Keratinocyte (primary cell): ENCODE measurements around the gene LARGE1.

Source experiments
- CTCF ChIP-seq, 3 experiments: IDR thresholded peaks in 1 of 3; conservative IDR thresholded peaks in 1 of 3; optimal IDR thresholded peaks in 1 of 3; 2 replicates in 2 of 3; 3 replicates in 1 of 3; pipeline versions ENCODE3 to v1.5.1; 2011; ENCODE audit warnings: low read length in 3 of 3, mild to moderate bottlenecking in 3 of 3, moderate library complexity in 2 of 3, control low read depth in 1 of 3, inconsistent platforms in 1 of 3; ENCODE audit not compliant: insufficient read depth in 2 of 3; ENCODE audit errors: extremely low read depth in 1 of 3
- EZH2 ChIP-seq: IDR thresholded peaks from one replicate; pipeline ENCODE4 v1.6.1; 2012; ENCODE audit warnings: inconsistent platforms, mild to moderate bottlenecking, low read length, moderate library complexity

GRCh38 chr22:33903012-33903411, 17.3 kb downstream of the LARGE1 start:
- TF ChIP-seq CTCF (optimal IDR thresholded peaks at IDR 0.05 in 1 of 3, IDR thresholded peaks at IDR 0.05 in 1 of 3, conservative IDR thresholded peaks at IDR 0.05 in 1 of 3; ENCODE audit: extremely low read depth in 1 of 3, insufficient read depth in 2 of 3, low read length in 3 of 3), result no peak
- TF ChIP-seq EZH2, result no peak
